ENCODE results near the gene LTF.
A peak's percentile ranks its signal among the peaks of the same experiment; 100 is the strongest.

The LTF gene

GRCh38 chr3:46484911-46485778 is 20.4 kb upstream of the LTF start:
- DNase-seq (ENCODE audit: low read depth in 1 of 2, low spot score in 1 of 2), result no peak

GRCh38 chr3:46484388-46484787 is 19.7 kb upstream of the LTF start:
- TF ChIP-seq GABPA (IDR thresholded peaks at IDR 0.05; ENCODE audit: low read depth) (no peak), SPI1 (IDR thresholded peaks at IDR 0.05; ENCODE audit: borderline replicate concordance, low read depth) (no peak), POLR2AphosphoS5 (IDR thresholded peaks at IDR 0.05; ENCODE audit: low read depth) (no peak)
- TF ChIP-seq, protein P1, sequence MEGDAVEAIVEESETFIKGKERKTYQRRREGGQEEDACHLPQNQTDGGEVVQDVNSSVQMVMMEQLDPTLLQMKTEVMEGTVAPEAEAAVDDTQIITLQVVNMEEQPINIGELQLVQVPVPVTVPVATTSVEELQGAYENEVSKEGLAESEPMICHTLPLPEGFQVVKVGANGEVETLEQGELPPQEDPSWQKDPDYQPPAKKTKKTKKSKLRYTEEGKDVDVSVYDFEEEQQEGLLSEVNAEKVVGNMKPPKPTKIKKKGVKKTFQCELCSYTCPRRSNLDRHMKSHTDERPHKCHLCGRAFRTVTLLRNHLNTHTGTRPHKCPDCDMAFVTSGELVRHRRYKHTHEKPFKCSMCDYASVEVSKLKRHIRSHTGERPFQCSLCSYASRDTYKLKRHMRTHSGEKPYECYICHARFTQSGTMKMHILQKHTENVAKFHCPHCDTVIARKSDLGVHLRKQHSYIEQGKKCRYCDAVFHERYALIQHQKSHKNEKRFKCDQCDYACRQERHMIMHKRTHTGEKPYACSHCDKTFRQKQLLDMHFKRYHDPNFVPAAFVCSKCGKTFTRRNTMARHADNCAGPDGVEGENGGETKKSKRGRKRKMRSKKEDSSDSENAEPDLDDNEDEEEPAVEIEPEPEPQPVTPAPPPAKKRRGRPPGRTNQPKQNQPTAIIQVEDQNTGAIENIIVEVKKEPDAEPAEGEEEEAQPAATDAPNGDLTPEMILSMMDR (IDR thresholded peaks at IDR 0.05; ENCODE audit: insufficient read depth, low read length), result no peak
- TF ChIP-seq, protein P2, sequence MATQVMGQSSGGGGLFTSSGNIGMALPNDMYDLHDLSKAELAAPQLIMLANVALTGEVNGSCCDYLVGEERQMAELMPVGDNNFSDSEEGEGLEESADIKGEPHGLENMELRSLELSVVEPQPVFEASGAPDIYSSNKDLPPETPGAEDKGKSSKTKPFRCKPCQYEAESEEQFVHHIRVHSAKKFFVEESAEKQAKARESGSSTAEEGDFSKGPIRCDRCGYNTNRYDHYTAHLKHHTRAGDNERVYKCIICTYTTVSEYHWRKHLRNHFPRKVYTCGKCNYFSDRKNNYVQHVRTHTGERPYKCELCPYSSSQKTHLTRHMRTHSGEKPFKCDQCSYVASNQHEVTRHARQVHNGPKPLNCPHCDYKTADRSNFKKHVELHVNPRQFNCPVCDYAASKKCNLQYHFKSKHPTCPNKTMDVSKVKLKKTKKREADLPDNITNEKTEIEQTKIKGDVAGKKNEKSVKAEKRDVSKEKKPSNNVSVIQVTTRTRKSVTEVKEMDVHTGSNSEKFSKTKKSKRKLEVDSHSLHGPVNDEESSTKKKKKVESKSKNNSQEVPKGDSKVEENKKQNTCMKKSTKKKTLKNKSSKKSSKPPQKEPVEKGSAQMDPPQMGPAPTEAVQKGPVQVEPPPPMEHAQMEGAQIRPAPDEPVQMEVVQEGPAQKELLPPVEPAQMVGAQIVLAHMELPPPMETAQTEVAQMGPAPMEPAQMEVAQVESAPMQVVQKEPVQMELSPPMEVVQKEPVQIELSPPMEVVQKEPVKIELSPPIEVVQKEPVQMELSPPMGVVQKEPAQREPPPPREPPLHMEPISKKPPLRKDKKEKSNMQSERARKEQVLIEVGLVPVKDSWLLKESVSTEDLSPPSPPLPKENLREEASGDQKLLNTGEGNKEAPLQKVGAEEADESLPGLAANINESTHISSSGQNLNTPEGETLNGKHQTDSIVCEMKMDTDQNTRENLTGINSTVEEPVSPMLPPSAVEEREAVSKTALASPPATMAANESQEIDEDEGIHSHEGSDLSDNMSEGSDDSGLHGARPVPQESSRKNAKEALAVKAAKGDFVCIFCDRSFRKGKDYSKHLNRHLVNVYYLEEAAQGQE (IDR thresholded peaks at IDR 0.05; ENCODE audit: insufficient replicate concordance, low read depth), result no peak
- Histone ChIP-seq H3K27ac (replicated peaks) (no peak overlapping the region), H3K4me3 (replicated peaks; ENCODE audit: insufficient read depth, low read length) (no peak overlapping the region), H3K27me3 (ENCODE audit: insufficient read depth, poor library complexity, severe bottlenecking) (no peaks in the 10 kb centered on the region)
- DNase-seq (ENCODE audit: low read depth in 1 of 2, low spot score in 1 of 2), result no peak

More at GRCh38 chr3:46484911-46485778, 20.4 kb upstream of the LTF start:
- 0 out of 2 replicates have a peak, but pooled peaks have one; percentile 19 for TF ChIP-seq POLR2AphosphoS5 (IDR thresholded peaks at IDR 0.05; ENCODE audit: low read depth)
- TF ChIP-seq, protein P1 (IDR thresholded peaks at IDR 0.05; ENCODE audit: insufficient read depth, low read length), result no peak
- TF ChIP-seq SPI1 (IDR thresholded peaks at IDR 0.05; ENCODE audit: borderline replicate concordance, low read depth), result peak; percentile 37; the same call in 1 of the 2 replicates
- no peak overlapping the region for H3K27ac ChIP-seq (replicated peaks)
- no peak overlapping the region for H3K4me3 ChIP-seq (replicated peaks; ENCODE audit: insufficient read depth, low read length)
- H3K27me3 ChIP-seq (ENCODE audit: insufficient read depth, poor library complexity, severe bottlenecking), result no peaks in the 10 kb centered on the region

DNA sequence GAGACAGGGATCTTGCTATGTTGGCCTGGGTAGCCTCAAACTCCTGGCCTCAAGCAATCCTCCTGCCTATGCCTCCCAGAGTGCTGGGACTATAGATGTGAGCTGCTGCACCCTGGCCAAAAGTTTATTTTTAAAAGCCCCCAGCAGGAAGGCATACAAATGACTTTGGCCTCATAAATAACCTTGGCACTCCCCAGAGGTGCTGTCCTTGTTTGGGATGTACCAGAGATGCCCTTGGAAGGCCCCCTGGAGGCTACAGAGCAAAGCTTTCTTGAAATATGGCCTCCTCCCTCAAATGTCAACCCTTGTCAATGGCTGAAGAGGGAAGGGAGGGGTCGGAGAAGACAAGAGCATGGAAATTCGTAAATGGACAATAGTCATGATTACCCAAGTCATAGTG is 19.1 kb upstream of the LTF start:
- TF ChIP-seq, protein P2 (IDR thresholded peaks at IDR 0.05; ENCODE audit: insufficient replicate concordance, low read depth), result no peak
- TF ChIP-seq, protein P1 (IDR thresholded peaks at IDR 0.05; ENCODE audit: insufficient read depth, low read length), result no peak
- TF ChIP-seq POLR2AphosphoS5 (IDR thresholded peaks at IDR 0.05; ENCODE audit: low read depth) (no peak), SPI1 (IDR thresholded peaks at IDR 0.05; ENCODE audit: borderline replicate concordance, low read depth) (no peak), GABPA (IDR thresholded peaks at IDR 0.05; ENCODE audit: low read depth) (no peak)
- H3K27me3 ChIP-seq (ENCODE audit: insufficient read depth, poor library complexity, severe bottlenecking), result no peaks in the 10 kb centered on the region
- no peak overlapping the region for H3K27ac ChIP-seq (replicated peaks)
- DNase-seq (ENCODE audit: low read depth in 1 of 2, low spot score in 1 of 2), result no peak
- H3K4me3 ChIP-seq (replicated peaks; ENCODE audit: insufficient read depth, low read length), result no peak overlapping the region

Data from HL-60 (cell line).